GM23248 (cell line): Measurements from ENCODE around the gene NRROS.

Source experiments
- EZH2 ChIP-seq: fragments of 200-600 bp; sonication (generic); IDR thresholded peaks from 2 replicates; pipeline ENCODE4 v1.6.1; 2018; ENCODE audit warnings: antibody characterized with exemption, mild to moderate bottlenecking; ENCODE audit not compliant: insufficient read depth, poor library complexity, severe bottlenecking
- EZH2phosphoT487 ChIP-seq: fragments of 200-600 bp; sonication (generic); IDR thresholded peaks from 2 replicates; pipeline ENCODE4 v1.6.1; 2018; ENCODE audit warnings: antibody characterized with exemption, moderate library complexity, mild to moderate bottlenecking, low read depth; ENCODE audit not compliant: insufficient read depth

DNA sequence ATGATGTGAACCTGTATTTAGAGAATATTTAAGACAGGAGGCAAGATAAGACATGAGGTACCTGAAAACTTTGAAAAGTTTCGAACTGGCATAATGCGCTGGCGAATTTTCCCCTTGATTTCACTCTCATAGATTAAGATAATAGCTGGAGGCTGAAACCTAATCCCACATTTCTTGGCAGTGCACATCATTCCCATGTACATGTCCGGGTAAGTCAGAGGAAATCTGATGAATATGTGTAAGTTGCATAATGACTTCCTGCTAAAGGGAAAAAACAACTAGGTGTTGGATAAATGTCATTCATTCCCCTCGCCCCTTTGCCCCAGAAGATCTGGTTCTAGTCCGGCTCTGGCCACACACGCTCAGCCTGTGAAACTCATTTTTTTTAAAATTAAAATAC, 69.0 kb downstream of the NRROS start:
- TF ChIP-seq EZH2phosphoT487 (no peak), EZH2 (no peak)
